HG02571 (cell line): ENCODE results near the gene PHLDB2.
A peak's percentile ranks its signal among the peaks of the same experiment; 100 is the strongest.

Experiments
- ATAC-seq: cut with Tn5 transposase; IDR thresholded peaks from one replicate; pipeline ENCODE4 v1.9.1; 2021; ENCODE audit warnings: mild to moderate bottlenecking, moderate library complexity; ENCODE audit not compliant: unreplicated experiment

The PHLDB2 gene

DNA sequence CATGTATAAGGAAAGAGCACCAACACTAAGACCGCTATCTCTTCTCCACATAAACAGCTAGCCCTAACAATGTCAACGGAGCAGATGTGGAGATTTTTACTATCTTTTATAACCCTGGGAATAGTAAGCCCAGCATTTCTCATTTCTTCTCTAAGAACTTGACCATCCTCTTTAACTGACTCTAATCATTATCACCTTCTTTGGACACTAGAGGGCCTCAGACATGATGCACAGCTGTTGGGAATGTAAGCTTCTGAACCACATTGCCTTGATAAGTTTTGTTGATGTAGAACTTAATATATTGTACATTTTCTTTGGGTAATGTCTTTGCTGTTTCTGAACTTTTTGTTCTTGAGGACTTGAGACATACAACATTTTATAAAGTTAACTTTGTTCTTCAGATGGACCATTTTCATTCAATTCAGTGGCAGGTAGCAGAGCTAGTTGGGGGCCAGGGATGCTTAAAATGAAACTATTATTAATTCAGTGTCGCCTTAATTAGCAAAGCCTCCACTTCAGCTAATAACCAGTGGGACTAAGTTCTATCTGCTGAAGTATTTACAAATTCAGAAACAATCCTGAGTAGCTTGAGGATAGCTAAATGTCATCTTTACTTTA is 130.1 kb downstream of the PHLDB2 start:
- ATAC-seq: peak; percentile 93

DNA sequence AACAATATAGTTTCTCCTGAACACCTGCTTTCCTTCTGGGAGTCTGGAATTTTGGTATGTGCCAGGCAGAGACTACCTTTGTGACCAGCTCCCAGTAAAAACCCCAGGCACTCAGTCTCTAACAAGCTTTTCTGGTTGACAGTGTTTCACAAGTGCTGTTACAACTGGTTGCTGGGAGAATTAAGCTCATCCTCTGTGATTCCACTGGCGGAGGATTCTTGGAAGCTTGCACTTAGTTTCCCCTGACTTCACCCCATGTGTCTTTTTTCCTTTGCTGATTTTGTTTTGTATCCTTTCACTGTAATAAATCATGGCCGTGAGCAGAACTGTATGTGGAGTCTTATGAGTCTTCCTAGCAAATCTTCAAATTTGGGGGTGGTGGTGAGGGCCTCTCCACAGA is 134.0 kb downstream of the PHLDB2 start:
- no peak for ATAC-seq

DNA sequence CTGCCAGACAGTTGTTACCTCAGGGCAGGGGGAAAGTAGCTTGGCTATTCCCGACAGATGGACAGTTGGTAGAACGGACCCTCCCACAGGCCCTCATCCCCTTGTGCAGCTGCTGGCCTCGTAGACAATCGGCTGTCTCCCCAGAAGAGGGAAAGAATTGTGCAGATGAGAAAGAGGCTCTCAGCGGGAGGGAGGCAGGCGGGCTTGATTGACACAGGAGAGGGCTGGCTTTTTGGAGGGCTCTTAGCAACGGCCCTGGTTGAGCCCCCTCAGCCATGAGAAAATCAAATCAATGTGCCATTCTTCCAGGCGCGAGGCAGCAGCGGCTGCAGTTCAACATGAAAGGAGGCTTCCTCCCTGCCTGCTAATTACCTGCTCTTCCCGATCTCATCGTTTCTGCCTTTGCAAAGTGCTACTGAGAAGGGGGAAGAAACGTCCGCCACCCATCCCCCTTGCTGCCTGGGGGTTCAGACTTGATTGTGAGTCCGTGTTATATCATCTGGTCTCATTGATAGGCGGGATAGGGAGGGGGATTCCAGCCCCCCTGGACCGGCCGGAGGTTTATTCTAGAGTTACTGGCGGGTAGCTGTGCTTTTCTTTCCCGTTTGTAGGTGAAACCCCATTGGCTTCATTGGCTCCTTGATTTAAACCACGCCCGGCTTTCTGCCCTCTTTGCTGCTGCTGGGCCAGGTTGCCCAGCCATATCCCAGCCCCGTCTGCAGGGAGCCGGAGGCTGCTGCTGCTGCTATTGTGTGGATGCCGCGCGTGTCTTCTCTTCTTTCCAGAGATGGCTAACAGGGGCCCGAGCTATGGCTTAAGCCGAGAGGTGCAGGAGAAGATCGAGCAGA is 139.8 kb downstream of the PHLDB2 start, which contains the start of gene TAGLN3:
Gene TAGLN3, plus strand, starts transcription at position 287 of the 848 bp plus-strand sequence. Its CDS starts 501 bp downstream, at position 788.
- ATAC-seq: no peak

DNA sequence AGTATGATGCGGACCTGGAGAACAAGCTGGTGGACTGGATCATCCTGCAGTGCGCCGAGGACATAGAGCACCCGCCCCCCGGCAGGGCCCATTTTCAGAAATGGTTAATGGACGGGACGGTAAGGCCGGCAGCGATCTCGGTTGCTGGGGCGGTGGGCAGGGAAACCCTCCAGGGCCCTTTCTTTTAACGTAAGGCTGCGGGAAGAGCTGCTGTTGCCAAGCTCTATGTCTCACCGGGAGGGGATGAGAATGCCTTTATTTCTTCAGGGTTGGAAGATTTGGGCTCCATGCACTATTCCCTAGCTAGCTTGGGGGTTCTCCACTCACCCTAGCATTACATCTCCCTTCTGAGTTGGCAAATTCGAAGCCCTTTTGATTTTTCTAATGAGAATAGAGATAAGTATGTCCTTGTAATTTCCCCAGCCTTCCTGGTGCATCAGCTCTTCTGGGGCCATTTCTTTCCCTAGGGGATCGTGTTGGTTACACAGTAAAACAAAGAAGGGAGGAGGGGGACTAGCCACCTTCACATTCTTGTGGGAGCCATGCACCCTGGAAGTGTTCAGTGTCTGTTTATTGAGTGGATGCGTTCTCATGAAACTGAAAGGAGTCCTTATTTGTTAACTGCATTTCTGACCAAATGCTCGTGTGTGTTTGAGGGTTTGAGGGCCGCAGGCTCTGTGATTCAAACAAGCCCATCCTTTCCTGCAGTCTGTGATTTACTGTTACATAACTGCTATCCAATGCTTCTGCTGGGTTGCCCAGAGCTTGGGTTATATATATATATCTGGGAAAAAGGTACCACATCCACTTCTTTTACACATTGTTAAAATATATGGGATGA is 140.6 kb downstream of the PHLDB2 start:
- no peak for ATAC-seq

DNA sequence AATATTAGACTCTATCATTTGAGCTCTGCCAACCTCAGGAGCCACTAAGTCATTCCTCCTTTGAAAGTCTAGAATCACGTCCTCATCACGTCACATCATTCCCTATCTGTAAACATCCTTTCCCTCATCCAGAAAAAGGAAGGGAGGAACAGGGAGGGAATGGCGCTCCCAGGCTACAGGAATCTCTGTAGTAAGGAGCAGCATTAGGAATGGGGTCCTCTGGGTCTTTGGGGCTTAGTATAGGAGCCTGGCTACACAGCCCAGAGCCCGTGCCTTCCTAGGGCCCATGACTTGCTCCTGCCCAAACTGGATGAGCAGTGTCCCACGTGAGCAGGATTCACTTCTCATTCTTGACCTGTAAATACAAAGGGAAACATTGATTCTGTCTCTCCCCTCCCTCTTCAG is 141.3 kb downstream of the PHLDB2 start:
- no peak for ATAC-seq

DNA sequence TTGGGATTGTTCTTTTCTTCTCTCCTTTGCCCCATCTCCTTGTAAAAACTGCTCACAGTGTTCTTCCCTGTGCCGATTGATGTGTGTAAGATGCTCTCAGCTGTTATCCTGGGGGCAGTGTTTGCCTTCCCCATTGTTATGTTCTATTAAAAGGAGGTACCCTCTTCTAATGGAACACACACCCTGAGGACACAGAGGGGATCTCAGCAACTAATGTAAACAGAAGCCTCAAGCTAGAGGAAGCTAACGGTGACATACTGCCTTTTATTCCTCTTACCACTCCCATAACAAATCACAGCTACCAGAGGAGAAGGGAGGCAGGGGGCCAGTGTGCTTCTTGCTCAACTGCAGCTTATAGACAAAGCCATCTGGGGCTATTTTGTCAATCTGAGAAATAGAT is 141.9 kb downstream of the PHLDB2 start:
- no peak for ATAC-seq

DNA sequence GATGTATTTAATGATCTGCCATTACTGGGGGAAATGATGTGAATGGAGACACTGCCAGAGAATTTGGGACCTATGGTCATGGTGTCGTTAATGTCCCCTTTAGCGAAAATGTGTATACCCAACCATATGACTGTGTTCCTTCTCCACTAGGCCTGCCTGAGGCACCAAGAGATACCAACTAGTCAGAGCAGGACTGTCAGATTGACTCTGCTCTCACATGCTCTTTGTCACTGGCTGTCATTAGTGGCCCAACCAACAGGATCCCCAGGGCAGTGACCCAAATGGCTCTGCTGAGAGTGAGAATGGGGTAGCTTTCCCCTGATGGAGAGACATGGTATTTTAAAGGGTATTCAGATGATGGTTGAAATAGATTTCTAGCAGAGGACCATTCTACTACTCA is 142.5 kb downstream of the PHLDB2 start:
- no peak for ATAC-seq

DNA sequence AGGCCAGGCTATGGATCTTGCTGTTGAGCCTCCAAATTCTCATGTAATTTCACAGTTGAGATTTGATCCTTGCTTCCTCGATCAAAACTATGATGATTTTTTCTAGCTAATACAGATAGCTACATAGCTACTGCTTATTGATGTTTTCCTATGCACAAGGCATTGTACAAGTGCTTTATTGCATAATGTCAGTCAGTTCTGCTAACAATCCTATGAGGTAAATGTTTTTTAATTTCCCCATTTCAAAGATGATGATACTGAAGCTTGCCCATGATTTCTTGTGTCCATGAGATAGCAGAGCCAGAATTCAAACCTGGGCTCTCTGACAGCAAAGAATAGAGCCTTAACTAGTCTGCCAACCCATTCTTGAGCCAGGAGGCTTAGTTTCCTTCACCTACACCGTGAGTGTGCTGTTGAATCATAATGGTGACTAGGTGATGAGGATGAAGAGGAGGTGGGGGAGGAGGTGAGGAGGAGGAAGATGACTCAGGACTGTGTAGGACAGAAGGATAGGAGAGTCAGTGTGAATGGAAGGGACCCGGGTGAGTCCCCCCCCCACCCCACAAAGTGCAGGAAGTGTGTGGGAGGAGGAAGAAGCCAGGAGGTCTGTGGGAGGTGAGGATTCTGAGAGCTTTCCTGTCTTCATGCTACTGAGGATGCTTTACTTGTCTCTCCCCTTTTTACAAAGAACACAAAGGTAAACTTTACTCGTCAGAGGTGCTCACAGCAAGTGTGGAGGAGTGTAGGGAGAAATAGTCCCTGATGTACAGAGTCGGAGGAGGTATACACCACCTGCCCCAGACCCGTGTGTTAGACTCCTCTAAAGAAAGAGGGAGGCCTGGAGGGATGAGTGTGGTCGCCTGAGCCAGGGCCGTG is 143.3 kb downstream of the PHLDB2 start:
- no peak for ATAC-seq

DNA sequence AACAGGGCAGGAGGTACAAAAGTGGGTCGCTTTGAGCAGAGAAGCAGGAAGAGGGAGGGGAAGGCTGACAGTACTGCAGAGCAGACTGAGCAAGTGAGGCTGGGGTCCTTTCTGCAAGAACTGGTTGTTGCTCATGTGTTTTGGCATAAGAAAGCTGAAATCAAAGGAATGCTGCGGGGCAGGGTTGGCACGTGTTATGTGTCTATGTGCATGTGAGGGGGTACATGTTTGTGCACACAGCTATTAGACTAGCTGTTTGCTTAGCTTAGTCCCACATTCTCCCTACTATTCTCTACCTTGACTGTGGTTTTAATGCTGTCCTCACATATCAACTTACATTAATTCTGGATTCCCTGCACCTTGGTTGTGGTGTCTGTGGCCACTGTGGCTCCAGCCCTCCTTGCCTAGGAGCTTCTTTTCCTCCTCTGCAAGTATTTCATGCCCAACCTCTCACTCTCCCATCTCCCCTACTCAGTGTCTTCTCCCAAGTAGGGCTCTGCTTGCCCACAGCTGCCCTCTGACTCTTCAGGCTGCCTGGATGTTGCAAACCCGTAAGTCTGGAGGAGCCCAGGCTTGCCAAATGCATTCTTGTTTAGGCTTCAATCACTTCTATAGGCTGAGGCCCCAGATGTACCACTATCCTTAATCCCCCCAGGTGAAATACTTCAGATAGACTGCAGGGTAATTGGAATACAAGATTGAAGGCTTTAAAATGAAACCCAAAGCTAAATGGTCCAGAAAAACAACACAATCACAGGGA is 144.4 kb downstream of the PHLDB2 start:
- ATAC-seq: no peak

DNA sequence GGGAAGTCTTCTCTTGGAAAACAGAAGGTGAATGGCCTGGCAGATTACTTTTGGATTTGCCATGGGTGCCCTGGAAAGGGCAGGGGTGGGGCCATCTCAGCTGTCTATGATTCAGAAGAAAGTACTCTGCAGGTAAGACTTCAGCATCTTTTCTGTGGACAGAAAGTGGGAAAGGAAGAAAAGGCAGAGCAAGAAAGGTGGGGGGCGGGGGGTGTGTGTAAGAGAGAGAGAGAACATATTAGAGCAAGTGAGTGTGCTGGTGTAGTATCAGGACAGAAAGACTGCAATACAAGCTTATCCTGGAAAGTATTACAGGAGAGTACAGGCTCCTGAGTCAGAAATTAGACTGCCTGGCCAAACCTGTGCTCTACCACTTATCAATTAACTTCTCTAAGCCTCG is 145.1 kb downstream of the PHLDB2 start:
- no peak for ATAC-seq

DNA sequence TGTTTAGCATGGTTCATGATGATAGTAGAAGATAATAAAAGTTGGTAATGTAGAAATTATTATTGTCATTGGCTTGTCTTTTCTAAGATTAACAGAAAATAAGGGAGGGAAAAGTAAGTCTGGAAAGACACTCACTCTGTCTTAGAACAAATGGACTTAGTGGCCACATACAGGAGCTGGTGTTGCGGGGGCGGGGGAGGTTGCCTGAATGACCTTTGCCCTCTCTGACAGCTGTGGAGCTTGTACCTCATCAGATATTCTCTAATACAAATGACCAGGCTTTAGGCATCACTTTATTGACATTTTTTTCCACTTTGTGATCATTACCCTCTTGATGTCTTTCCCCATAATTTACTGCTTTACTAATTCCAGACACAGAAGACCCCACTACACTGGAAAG is 145.6 kb downstream of the PHLDB2 start:
- no peak for ATAC-seq

DNA sequence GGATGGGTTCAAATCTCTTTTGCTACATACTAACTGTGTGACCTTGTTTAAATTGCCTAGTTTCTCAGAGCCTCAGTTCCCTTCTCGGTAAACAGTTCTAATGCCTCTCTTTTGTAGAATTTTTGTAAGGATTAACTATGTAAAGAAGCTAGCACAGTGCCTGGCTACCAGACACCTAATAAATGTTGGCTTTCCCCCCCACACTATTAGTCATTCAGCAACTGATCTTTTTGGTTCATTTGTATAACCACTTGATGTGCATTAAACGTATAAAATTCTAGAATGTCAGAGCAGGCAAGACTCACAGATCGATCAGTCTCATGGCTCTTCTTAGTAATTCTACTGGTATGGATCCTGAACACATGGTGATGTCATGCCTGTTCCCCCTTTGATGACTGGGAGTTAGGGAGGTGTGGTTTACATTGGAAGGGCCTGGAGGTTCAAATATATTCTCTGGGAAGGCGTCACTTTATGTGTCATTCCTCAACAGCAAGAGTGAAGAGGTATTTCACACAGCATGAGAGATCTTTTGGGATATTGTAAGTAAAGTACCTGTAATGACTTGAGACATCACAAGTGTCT is 146.1 kb downstream of the PHLDB2 start:
- no peak for ATAC-seq

DNA sequence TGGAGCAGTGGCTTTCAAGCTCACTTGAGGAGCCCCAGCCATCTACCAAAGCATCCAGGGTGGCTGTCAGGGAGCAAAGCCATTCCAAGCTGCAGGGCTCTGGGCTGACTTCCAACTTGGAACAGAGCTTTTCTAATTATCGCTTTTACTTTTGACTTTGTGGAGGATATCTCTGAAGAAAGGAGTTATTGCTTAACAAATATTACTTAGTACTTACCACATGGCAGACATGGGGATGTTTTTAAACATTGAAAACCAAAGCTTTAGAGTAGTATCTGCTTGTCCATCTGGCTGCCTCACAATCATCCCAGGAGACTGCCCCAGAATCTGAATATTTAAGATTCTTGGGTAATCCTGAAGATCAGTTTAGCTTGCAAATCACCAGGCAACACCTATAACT is 148.6 kb downstream of the PHLDB2 start:
- no peak for ATAC-seq

DNA sequence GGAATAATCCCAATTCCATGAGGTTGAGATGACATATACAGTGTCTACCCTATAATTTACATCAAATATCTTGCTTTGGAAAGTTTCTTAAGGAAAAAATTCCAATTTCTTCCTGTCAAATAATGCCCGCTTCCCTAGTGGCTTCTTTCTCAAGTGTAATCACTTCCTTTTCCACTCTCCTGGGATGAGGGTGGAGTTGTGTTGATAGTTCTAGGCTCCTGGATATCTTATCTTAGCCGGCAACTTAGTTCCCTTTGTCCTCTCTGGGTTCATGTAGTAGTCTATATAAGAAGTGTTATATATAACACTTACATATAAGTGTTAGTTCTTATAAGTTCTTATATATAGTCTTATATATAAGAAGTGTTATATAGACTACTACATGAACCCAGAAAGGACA is 150.6 kb downstream of the PHLDB2 start:
- no peak for ATAC-seq

DNA sequence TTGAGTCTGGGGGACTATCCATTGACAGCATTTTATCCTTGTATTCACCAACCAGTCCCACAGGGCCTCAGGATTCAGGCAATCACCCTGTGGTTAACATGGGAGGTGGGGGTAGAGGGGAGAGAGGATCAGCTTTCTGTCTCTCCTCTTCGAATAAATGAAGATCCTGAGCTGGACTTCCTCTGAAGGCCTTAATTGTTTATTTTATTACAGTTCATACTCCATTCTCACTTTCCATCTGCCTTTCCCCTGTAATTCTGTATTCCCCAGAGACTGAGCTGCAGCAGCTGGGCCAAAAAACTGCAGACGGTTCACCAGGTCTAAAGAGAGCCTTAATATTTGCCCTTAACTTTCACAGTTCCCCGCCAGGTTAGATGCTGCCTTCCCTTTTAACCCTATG is 151.6 kb downstream of the PHLDB2 start:
- ATAC-seq: no peak

DNA sequence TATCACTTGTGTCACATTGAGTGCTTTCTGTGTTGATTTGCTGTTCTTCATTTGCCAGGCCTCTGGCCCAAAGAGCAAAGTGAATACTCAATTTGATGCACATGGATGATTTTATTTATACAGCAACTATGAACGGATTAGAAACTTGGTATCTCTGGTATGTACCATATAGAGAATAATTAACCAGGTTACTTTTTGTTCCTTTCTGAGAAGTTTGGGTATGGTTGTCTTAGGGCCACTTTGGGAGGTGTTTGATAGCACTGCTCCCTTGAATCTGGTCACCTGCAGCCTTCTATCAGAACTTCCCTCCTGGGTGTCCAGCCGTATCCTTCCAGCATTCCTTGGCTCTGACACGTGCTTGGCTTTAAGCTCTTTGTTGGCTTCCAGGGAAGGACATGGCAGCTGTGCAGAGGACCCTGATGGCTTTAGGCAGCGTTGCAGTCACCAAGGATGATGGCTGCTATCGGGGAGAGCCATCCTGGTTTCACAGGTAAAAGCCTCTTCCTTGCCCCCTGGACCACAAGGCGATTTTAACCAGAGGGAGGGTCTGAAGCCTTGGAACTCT is 152.4 kb downstream of the PHLDB2 start:
- ATAC-seq: no peak

DNA sequence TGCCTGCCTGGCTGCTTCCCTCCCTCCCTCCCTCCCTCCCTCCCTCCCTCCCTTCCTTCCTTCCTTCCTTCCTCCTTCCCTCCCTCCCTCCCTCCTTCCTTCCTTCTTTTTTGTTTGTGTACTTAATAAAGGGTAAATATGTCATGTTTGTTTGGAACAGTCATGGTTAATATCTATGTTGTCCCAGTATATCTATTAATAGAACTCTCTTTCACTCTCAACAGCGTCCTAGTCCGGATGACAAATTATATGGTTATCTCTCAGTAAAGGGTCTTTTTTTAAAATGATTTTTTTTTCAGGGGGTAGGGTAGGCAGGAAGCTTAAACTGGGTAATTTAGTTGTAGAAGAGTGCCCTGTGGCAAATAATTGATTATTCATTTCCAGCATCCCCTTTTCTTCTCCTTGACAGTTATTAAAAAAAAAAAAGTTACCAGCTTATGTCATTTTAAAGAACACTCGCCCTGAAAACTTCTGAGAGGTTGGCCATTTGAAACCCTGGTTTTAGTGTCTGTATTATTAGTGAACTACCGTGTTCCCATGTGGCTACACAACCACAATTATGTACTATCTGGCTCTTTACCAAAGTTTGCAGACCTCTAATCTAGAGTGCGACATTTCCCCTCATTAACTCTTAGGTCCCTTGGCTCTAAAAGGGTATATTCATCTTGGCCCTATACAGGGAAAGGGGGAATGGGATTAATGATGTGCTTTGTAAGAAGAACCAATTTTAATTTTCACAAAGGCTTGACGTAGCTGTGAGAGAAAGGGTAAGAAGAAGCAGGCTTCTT is 153.3 kb downstream of the PHLDB2 start:
- no peak for ATAC-seq

DNA sequence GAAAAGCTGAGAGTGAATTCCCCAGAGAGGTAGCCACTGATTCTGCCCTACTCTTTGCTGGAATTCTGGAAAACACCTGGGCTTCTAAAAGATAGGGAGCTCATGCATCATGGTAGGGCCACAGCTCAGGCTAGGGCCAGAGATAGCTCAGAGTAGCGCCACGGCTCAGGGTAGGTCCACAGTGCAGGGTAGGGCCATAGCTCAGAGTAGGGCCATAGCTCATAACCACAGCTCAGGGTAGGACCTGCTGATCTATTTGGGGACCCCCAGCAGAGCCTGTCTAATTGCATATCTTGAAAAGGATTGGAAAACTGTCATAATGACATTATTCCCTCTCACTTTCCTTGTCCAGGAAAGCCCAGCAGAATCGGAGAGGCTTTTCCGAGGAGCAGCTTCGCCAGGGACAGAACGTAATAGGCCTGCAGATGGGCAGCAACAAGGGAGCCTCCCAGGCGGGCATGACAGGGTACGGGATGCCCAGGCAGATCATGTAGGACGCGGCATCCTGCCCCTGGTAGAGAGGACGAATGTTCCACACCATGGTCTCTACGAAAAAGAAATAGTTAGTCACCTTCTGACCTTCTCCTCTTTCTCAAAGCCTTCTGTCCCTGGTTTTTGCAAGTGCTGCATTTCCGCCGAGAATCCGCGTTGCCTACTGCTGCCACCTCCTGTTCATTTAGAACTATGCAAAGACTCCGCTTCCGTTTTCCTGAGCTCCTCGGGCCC is 154.2 kb downstream of the PHLDB2 start:
- peak; percentile 62 for ATAC-seq
